IMR-90 (cell line): Measurements from ENCODE around the gene NDUFA7. TPM values are rescaled to one million over a fixed set of nuclear protein-coding genes. Genes with fewer than 3 reads are reported as not detected.
A peak's percentile ranks its signal among the peaks of the same experiment; 100 is the strongest.

ENCODE experiments used
- ATAC-seq: fragments of 200-7000 bp; cut with Tn5 transposase; 2 replicates; pipeline ENCODE4 v1.9.1; 2020; ENCODE audit warnings: low read depth, mild to moderate bottlenecking, moderate library complexity
- BruUV-seq: library from RNA; stranded (reverse); fragments of 400-500 nt; replicated peaks from 2 replicates; lab custom pipeline; 2021; lab: Mats Ljungman, UMichigan
- CTCF ChIA-PET: fragments of 300-600 bp; formaldehyde crosslinking; extraction: SDS; loops from one replicate; lab custom pipeline; 2021; ENCODE audit warnings: antibody characterized with exemption; lab: Yijun Ruan, JAX
- POLR2A ChIA-PET: fragments of 300-600 bp; sonication (Branson Sonifier 250); formaldehyde crosslinking; loops from one replicate; lab custom pipeline; 2022; ENCODE audit warnings: antibody characterized with exemption; ENCODE audit not compliant: unreplicated experiment; lab: Charles Lee
- DNase-seq: peaks from one replicate; pipeline ENCODE4 v3.0.0; 2013
- H2AFZ ChIP-seq: replicated peaks from 2 replicates; pipeline ENCODE3; 2013; ENCODE audit warnings: low read length, mild to moderate bottlenecking; ENCODE audit not compliant: poor library complexity
- H2AK5ac ChIP-seq: 2 replicates; pipeline ENCODE4 v1.6.1; 2013; ENCODE audit warnings: low read depth, low read length, inconsistent platforms
- H2AK9ac ChIP-seq: replicated peaks from 2 replicates; pipeline ENCODE3; 2013; ENCODE audit warnings: mild to moderate bottlenecking, low read depth, low read length, moderate library complexity; ENCODE audit not compliant: poor library complexity
- H2BK120ac ChIP-seq: 2 replicates; pipeline ENCODE4 v1.6.1; 2013; ENCODE audit warnings: low read depth, low read length, inconsistent platforms
- H2BK15ac ChIP-seq: 3 replicates; pipeline ENCODE4 v1.6.1; 2013; ENCODE audit warnings: low read depth, low read length, inconsistent platforms
- H2BK20ac ChIP-seq: 2 replicates; pipeline ENCODE4 v1.6.1; 2013; ENCODE audit warnings: low read depth, mild to moderate bottlenecking, inconsistent platforms, low read length, moderate library complexity
- H2BK5ac ChIP-seq: 2 replicates; pipeline ENCODE4 v1.6.1; 2013; ENCODE audit warnings: mild to moderate bottlenecking, low read depth, low read length, inconsistent platforms; ENCODE audit not compliant: poor library complexity, severe bottlenecking
- H3K14ac ChIP-seq: replicated peaks from 2 replicates; pipeline ENCODE4 v1.6.1; 2013; ENCODE audit warnings: low read depth, low read length, inconsistent platforms
- H3K18ac ChIP-seq: 2 replicates; pipeline ENCODE4 v1.6.1; 2013; ENCODE audit warnings: low read depth, low read length, control low read depth
- H3K23ac ChIP-seq: 2 replicates; pipeline ENCODE4 v1.6.1; 2013; ENCODE audit warnings: low read depth, low read length, inconsistent platforms
- H3K27ac ChIP-seq: 2 replicates; pipeline ENCODE4 v1.5.1; 2013; ENCODE audit warnings: mild to moderate bottlenecking, control low read depth, low read length; ENCODE audit not compliant: insufficient read depth
- H3K27me3 ChIP-seq: 2 replicates; pipeline ENCODE4 v1.6.1; 2013; ENCODE audit warnings: low read length; ENCODE audit not compliant: control insufficient read depth, insufficient read depth
- H3K36me3 ChIP-seq: 2 replicates; pipeline ENCODE4 v1.6.1; 2013; ENCODE audit warnings: low read length, mixed read lengths; ENCODE audit not compliant: control insufficient read depth, insufficient read depth
- H3K4ac ChIP-seq: 2 replicates; pipeline ENCODE4 v1.6.1; 2013; ENCODE audit warnings: low read depth, low read length, inconsistent platforms
- H3K4me1 ChIP-seq: 2 replicates; pipeline ENCODE4 v1.6.1; 2013; ENCODE audit warnings: low read length, mixed read lengths; ENCODE audit not compliant: control insufficient read depth, insufficient read depth
- H3K4me2 ChIP-seq: 2 replicates; pipeline ENCODE4 v1.6.1; 2013; ENCODE audit warnings: low read depth, mild to moderate bottlenecking, control low read depth, low read length, moderate library complexity
- H3K4me3 ChIP-seq: 2 replicates; pipeline ENCODE4 v1.5.1; 2013; ENCODE audit warnings: low read depth, mild to moderate bottlenecking, control low read depth, low read length, moderate library complexity; ENCODE audit not compliant: insufficient read depth
- H3K56ac ChIP-seq: 2 replicates; pipeline ENCODE4 v1.6.1; 2013; ENCODE audit warnings: low read length, inconsistent platforms; ENCODE audit not compliant: insufficient read depth; ENCODE audit errors: extremely low read depth
- H3K79me1 ChIP-seq, 2 experiments: 2 replicates each; pipeline ENCODE4 v1.6.1; 2013; ENCODE audit warnings: low read length in 2 of 2, inconsistent platforms in 1 of 2, low read depth in 1 of 2
- H3K9ac ChIP-seq: 2 replicates; pipeline ENCODE4 v1.6.1; 2013; ENCODE audit warnings: low read depth, low read length, control low read depth
- H3K9me1 ChIP-seq: 2 replicates; pipeline ENCODE4 v1.6.1; 2013; ENCODE audit warnings: low read length, inconsistent platforms; ENCODE audit not compliant: insufficient read depth
- H3K9me3 ChIP-seq: 2 replicates; pipeline ENCODE4 v1.6.1; 2013; ENCODE audit warnings: low read length; ENCODE audit not compliant: control insufficient read depth, insufficient read depth
- H4K20me1 ChIP-seq: 2 replicates; pipeline ENCODE4 v1.6.1; 2013; ENCODE audit warnings: low read length, inconsistent platforms; ENCODE audit not compliant: insufficient read depth
- H4K5ac ChIP-seq: 2 replicates; pipeline ENCODE4 v1.6.1; 2013; ENCODE audit warnings: mild to moderate bottlenecking, low read depth, low read length, control low read depth
- H4K8ac ChIP-seq, 2 experiments: 2 replicates each; pipeline ENCODE4 v1.6.1; 2013; ENCODE audit warnings: low read depth in 2 of 2, low read length in 2 of 2, control low read depth in 1 of 2, inconsistent platforms in 1 of 2
- H4K91ac ChIP-seq: 2 replicates; pipeline ENCODE4 v1.6.1; 2013; ENCODE audit warnings: low read depth, low read length, inconsistent platforms; ENCODE audit not compliant: insufficient read depth
- BHLHE40 ChIP-seq: fragments of 150-350 bp; IDR thresholded peaks from 2 replicates; pipeline ENCODE4 v1.6.1; 2016; ENCODE audit warnings: mild to moderate bottlenecking, low read depth, low read length
- CEBPB ChIP-seq: IDR thresholded peaks from 2 replicates; pipeline ENCODE4 v1.6.1; 2012; ENCODE audit warnings: low read depth, low read length, improper control_type of control experiment
- CHD1 ChIP-seq: IDR thresholded peaks from 2 replicates; pipeline ENCODE4 v1.6.1; 2012; ENCODE audit warnings: low read depth, low read length, improper control_type of control experiment
- CTCF ChIP-seq: conservative IDR thresholded peaks from 2 replicates; pipeline ENCODE4 v1.5.1; 2012; ENCODE audit warnings: mild to moderate bottlenecking, low read depth, low read length, improper control_type of control experiment
- FOS ChIP-seq: fragments of 150-350 bp; IDR thresholded peaks from 2 replicates; pipeline ENCODE4 v1.6.1; 2016; ENCODE audit warnings: low read depth, low read length
- MAFK ChIP-seq: IDR thresholded peaks from 2 replicates; pipeline ENCODE4 v1.6.1; 2012; ENCODE audit warnings: low read depth, low read length, improper control_type of control experiment
- MAZ ChIP-seq: IDR thresholded peaks from 2 replicates; pipeline ENCODE4 v1.6.1; 2012; ENCODE audit warnings: low read depth, mild to moderate bottlenecking, low read length, improper control_type of control experiment, moderate library complexity, borderline replicate concordance
- MXI1 ChIP-seq: IDR thresholded peaks from 2 replicates; pipeline ENCODE4 v1.6.1; 2012; ENCODE audit warnings: low read depth, mild to moderate bottlenecking, low read length, moderate library complexity, borderline replicate concordance
- NFE2L2 ChIP-seq: fragments of 150-350 bp; IDR thresholded peaks from 2 replicates; pipeline ENCODE4 v1.6.1; 2016; ENCODE audit warnings: low read depth, mild to moderate bottlenecking, low read length
- RAD21 ChIP-seq: IDR thresholded peaks from 2 replicates; pipeline ENCODE4 v1.6.1; 2012; ENCODE audit warnings: low read length, improper control_type of control experiment
- RCOR1 ChIP-seq: IDR thresholded peaks from 2 replicates; pipeline ENCODE4 v1.6.1; 2012; ENCODE audit warnings: mild to moderate bottlenecking, low read length, improper control_type of control experiment; ENCODE audit not compliant: insufficient replicate concordance
- RFX5 ChIP-seq: IDR thresholded peaks from 2 replicates; pipeline ENCODE4 v1.8.0; 2012; ENCODE audit warnings: low read depth, mild to moderate bottlenecking, low read length, moderate library complexity
- SMC3 ChIP-seq: fragments of 150-350 bp; IDR thresholded peaks from 2 replicates; pipeline ENCODE4 v1.6.1; 2016; ENCODE audit warnings: low read depth, mild to moderate bottlenecking, antibody characterized with exemption, low read length, moderate library complexity
- WGBS, 2 experiments: methylation state at CpG; one replicate each; pipeline versions ENCODE4 v1.1.5 to v1.1.7; 2013; ENCODE audit warnings: missing lambda C conversion rate in 2 of 2; ENCODE audit not compliant: insufficient read length in 1 of 2; ENCODE audit errors: extremely low coverage in 2 of 2; 5-methylcytosine and 5-hydroxymethylcytosine counted together
- dilution Hi-C: fragments of 300-500 bp; cut with HindIII; formaldehyde crosslinking; loops from one replicate; pipeline ENCODE4 v1.14.3; 2018; ENCODE audit warnings: low sequenced_read_pairs; ENCODE audit not compliant: unreplicated experiment
- in situ Hi-C: fragments of 300-500 bp; cut with MboI; formaldehyde crosslinking; loops from 3 replicates; pipeline ENCODE4 v1.14.3; 2019; ENCODE audit warnings: low sequenced_read_pairs, inconsistent platforms, mixed read lengths
- intact Hi-C: fragments of 100-400 bp; cut with micrococcal nuclease; formaldehyde crosslinking; loops from 2 replicates; pipeline ENCODE4 v1.10.0; 2022
- polyA plus RNA-seq, 3 experiments: library from polyadenylated mRNA; depleted of rRNA; stranded (reverse); fragments of >200 nt; gene quantifications; 2 replicates each; pipeline ENCODE4 v1.2.3, GENCODE V29; 2012; ENCODE audit warnings: low replicate concordance in 1 of 3
- total RNA-seq: library from RNA; depleted of rRNA; stranded (reverse); fragments of >200 nt; gene quantifications from 2 replicates; pipeline ENCODE4 v1.2.3, GENCODE V29; 2012
- TF ChIP-seq, protein P1 (sequence below): fragments of 150-350 bp; IDR thresholded peaks from 2 replicates; pipeline ENCODE4 v1.6.1; 2016; ENCODE audit warnings: low read depth, mild to moderate bottlenecking, low read length, moderate library complexity, borderline replicate concordance

The NDUFA7 gene
- total and polyA plus RNA-seq, 2 of the 4 experiments (the other 2 are of a cell fraction), result 20.6 to 50.7 TPM

- WGBS, 2 experiments, result 60% methylated on average over 3 of the region's 6 CpGs; no CpG with 5 or more reads in 1 of the 2 experiments
- dilution Hi-C loops (no loop called here), intact Hi-C loops (loop anchor here (2.0 kb wide), 2 partner anchors 113 to 223 kb away; no protein-coding TSS in a partner anchor), in situ Hi-C loops (loop anchor here (5.0 kb wide), 1 partner anchor 41 kb away; no protein-coding TSS in a partner anchor)
- Histone ChIP-seq H3K9me3 (peaks cover 3% of the 10 kb centered on the region), H2BK15ac (peak overlapping the region; percentile 46; the same call in 2 of the 3 replicates), H2AFZ (peak overlapping the region; percentile 79), H3K4me2 (no peak overlapping the region), H4K91ac (peak overlapping the region; percentile 6; the same call in 1 of the 2 replicates), H2AK5ac (peak overlapping the region; percentile 78), H3K4me1 (no peaks in the 10 kb centered on the region), H2BK20ac (peak overlapping the region; percentile 86), H3K23ac (no peak overlapping the region), H3K27ac (no peak overlapping the region; the same call in 1 of the 2 replicates), H3K9ac (no peak overlapping the region), H3K36me3 (no peaks in the 10 kb centered on the region), H3K18ac (no peak overlapping the region), H2BK5ac (peak overlapping the region; percentile 56), H3K56ac (peak overlapping the region; percentile 3; the same call in 1 of the 2 replicates), H2BK120ac (peak overlapping the region; percentile 50; the same call in 1 of the 2 replicates), H3K4ac (peak overlapping the region; percentile 36; the same call in 1 of the 2 replicates), H4K8ac (peak overlapping the region; percentile 5 to 41; a peak in 3 of 4 replicates), H3K14ac (peak overlapping the region; percentile 10; the same call in 1 of the 2 replicates), H4K20me1 (peaks cover 6% of the 10 kb centered on the region; the same call in 1 of the 2 replicates), H3K27me3 (no peaks in the 10 kb centered on the region), H3K79me1 (no peaks in the 10 kb centered on the region; a peak in 1 of 4 replicates), H3K9me1 (0 out of 2 replicates have a peak, but pooled peaks cover 5% of the 10 kb centered on the region), H2AK9ac (no peak overlapping the region), H3K4me3 (no peak overlapping the region), H4K5ac (no peak overlapping the region)
- ChIA-PET CTCF (interaction anchor here (0.6 to 1.2 kb wide), 3 partner anchors 8 to 335 kb away, joined by 3 to 4 read pairs (median 3); partner anchors contain the start of gene ANGPTL4), POLR2A (no interaction called here)
- DNase-seq, result peak; percentile 98
- BruUV-seq, result no TSS peak
- ATAC-seq, result peak; percentile 90
- TF ChIP-seq CTCF (no peak), RFX5 (no peak), RAD21 (peak; percentile 18), CHD1 (no peak; the same call in 1 of the 2 replicates), MAZ (peak; percentile 57; the same call in 1 of the 2 replicates), BHLHE40 (peak; percentile 69), CEBPB (no peak), MXI1 (no peak), RCOR1 (no peak), FOS (peak; percentile 93), NFE2L2 (0 out of 2 replicates have a peak, but pooled peaks have one; percentile 22), SMC3 (no peak; the same call in none of the 2 replicates), MAFK (no peak)
- TF ChIP-seq, protein P1, sequence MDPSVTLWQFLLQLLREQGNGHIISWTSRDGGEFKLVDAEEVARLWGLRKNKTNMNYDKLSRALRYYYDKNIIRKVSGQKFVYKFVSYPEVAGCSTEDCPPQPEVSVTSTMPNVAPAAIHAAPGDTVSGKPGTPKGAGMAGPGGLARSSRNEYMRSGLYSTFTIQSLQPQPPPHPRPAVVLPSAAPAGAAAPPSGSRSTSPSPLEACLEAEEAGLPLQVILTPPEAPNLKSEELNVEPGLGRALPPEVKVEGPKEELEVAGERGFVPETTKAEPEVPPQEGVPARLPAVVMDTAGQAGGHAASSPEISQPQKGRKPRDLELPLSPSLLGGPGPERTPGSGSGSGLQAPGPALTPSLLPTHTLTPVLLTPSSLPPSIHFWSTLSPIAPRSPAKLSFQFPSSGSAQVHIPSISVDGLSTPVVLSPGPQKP, result no peak
Measured at GRCh38 chr19:8355631-8356402, 34.6 kb upstream of the NDUFA7 start.
